A549 treated with Hydrocortisone at 1 μM for 4 hours (cell line): ENCODE results near the gene DBET. TPM values are rescaled to one million over a fixed set of nuclear protein-coding genes. Genes with fewer than 3 reads are reported as not detected.

Source experiments
- total RNA-seq: library from RNA; stranded (reverse); fragments of 200-300 nt; extraction: Qiagen RNA extraction; gene quantifications from 5 replicates; pipeline ENCODE4 v1.2.3, GENCODE V29; 2022

The DBET gene
- total RNA-seq, result not detected in 5 replicates

DNA sequence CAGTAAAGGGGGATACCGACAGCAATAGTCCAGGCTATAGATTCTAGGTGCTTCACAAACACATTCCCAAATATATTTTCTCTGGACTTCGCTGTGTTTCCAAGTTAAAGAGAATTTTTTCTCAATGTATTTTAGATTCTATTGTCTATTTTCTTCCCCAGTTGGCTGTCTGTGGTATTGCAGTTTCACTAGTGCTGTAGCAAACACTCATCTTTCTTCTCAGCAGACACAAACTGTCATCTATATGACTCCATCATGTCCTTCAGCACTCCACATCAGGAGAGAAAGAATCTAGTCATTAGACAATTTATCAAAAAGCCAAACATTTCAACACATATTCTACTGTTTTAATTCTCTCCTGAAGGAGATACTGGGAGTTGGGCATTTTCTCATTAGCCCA is at the start of gene DBET:
DBET (plus strand) TSS at position 161 of the 400 bp plus-strand sequence.

DNA sequence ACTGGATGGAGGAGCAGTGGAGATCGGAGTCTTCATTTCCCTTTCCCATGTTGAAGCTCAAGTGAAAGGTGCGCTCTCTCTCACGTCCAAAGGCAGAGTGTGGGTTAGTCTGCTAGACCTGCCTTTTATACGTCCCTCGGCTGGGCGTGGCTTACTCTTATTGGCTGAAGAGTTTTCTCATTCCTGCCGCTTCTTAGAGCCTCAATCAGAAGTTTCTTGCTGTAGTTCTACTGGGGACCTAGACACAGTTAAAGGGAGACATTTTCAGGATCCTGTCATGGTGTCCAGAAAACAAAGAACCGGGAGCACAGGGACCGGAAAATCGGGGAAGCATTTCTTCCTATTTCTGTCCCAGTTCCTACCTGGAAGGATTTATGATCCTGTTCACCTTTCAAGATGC is 37.1 kb upstream of the DBET start, which contains the start of gene FRG2:
FRG2 (minus strand) TSS at position 101 of the 400 bp plus-strand sequence; CDS start at position 49, 52 bp downstream.

Other genes starting within 250 kb of the DBET start
- gene FRG1, start 123.6 kb upstream of the DBET start, total RNA-seq, result 35.4 to 43.1 TPM (median 36.9 TPM) in 5 replicates
- gene FRG2, start 37.2 kb upstream of the DBET start, total RNA-seq, result 0.07 to 0.08 TPM in 2 of 5 replicates, not detected in the others
- not detected in 5 replicates for gene DUX4, start 109.3 kb downstream of the DBET start, total RNA-seq